ENCODE data around the gene CATSPER1.

- TF ChIP-seq EZH2 (IDR thresholded peaks at IDR 0.05; ENCODE audit: insufficient read depth, low read length): no peak
- TF ChIP-seq, protein P1, sequence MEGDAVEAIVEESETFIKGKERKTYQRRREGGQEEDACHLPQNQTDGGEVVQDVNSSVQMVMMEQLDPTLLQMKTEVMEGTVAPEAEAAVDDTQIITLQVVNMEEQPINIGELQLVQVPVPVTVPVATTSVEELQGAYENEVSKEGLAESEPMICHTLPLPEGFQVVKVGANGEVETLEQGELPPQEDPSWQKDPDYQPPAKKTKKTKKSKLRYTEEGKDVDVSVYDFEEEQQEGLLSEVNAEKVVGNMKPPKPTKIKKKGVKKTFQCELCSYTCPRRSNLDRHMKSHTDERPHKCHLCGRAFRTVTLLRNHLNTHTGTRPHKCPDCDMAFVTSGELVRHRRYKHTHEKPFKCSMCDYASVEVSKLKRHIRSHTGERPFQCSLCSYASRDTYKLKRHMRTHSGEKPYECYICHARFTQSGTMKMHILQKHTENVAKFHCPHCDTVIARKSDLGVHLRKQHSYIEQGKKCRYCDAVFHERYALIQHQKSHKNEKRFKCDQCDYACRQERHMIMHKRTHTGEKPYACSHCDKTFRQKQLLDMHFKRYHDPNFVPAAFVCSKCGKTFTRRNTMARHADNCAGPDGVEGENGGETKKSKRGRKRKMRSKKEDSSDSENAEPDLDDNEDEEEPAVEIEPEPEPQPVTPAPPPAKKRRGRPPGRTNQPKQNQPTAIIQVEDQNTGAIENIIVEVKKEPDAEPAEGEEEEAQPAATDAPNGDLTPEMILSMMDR (IDR thresholded peaks at IDR 0.05; ENCODE audit: insufficient read depth, low read depth, low read length): no peak
These were observed 29.0 kb downstream of the CATSPER1 start for GRCh38 chr11:65997286-65997685.

All from astrocyte (in vitro differentiated cells and primary cell).